HG02571 (cell line): ENCODE results near the gene STX16.

Experiments used
- ATAC-seq: cut with Tn5 transposase; IDR thresholded peaks from one replicate; pipeline ENCODE4 v1.9.1; 2021; ENCODE audit warnings: mild to moderate bottlenecking, moderate library complexity; ENCODE audit not compliant: unreplicated experiment

The STX16 gene

GRCh38 chr20:58709013-58709702 lies 58.1 kb downstream of the STX16 start:
- no peak for ATAC-seq

DNA sequence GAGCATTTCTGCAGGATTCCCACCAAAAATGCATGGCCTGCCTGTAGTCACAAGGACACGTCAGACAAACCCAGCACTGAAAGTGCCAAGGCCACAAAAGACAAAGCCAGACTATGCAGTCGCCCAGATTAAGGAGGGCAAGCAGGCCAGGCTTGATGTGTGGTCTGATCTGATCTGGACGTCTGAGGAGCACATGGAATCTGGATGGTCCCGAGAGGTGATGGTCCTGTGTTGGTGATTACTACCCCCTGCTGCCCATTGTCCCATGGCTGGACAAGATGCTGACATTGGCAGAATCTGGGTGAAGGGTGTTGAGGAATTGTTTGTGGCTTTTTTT lies 58.6 kb downstream of the STX16 start:
- ATAC-seq, result no peak

GRCh38 chr20:58710481-58711265 lies 59.6 kb downstream of the STX16 start:
- ATAC-seq, result no peak

DNA sequence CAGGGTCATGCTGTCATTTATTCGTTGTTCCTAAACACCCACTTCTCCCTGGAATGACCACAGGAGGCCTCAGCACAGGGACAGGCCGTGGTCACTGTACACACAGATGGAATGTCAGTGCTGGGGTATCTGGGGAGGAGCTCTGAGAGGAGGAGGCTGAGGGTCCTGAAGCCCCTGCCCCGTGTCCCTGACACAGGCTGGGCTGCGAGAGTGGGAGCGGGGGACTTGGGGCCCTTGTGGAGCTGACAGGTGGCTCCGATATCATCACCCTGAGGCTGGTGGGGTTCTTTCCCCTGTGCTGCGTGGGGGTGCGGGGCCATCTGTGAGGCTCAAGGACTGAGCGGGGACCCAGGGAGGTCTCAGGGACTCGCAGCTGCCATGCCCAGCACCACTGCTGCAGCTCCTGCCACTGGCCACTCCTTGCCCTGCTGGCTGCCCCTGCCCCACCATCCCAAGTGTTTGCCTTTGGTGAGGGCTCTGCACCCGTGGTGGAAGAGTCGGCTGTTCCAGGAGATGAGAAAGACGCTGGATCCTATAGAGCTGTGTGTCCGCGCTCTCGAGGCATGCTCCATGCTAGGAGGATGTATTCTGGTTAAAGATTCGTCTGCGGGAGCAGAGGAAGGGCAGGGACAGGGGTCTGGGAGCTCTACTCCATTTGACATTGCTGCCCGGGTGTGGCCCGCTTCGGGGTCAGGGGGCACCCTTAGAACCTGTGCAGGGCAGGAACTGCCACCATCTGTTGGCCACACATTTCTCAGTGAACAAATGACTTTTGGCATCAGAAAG lies 60.4 kb downstream of the STX16 start:
- ATAC-seq, result no peak

DNA sequence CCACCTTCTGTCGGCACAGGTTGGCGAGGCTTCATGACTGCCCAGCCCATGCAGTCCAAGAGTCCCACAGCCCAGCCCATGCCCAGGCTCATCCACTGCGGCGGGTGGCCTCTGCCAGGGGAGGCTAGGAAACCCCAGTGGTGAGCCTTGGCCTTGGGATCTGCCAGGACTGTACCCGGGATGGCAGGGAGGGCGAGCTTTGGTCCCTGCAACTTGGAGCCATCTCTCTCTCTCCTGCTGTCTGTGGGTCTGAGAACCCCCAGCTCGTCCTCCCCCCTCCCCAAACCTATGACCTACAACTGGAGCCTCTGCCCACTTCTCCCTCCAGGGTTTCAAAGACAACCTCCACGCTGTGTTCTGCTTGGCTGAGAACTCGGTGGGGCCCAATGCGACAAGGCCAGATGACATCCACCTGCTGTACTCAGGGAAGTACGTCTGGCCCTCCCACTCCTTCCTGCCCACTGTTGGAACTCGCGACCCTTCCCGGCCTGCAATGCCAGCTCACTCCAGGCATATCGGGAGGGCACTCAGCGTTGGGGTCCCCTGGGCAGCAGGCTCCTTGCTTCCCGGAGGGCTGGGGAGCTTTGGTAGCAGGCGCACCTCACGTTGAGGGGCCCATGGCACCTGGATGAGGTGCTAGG lies 61.2 kb downstream of the STX16 start:
- ATAC-seq, result no peak

GRCh38 chr20:58712806-58713731 lies 62.0 kb downstream of the STX16 start:
- ATAC-seq, result no peak

DNA sequence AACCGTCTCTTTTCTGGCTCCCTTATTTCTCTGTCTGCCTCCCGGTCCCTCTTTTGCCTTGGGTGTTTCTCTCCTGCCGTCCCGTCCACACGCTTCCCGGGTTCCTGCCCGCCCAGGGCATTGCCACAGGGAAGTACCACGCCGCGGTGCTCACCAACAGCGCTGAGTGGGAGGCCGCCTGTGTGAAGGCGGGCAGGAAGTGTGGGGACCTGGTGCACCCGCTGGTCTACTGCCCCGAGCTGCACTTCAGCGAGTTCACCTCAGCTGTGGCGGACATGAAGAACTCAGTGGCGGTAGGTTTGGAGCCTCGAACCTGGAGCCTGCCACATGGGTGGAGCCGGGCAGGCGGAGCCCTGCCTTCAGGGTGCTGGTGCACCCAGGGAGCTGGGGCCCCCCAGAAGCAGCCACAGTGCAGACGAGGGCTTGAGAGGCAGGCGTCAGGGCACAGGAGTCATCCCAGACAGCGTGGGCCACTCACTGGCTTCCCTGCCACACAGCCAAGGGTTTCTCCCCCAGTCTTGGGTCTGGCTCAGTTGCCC lies 62.8 kb downstream of the STX16 start:
- ATAC-seq, result no peak

GRCh38 chr20:58714340-58714922 lies 63.3 kb downstream of the STX16 start:
- no peak for ATAC-seq

- no peak for ATAC-seq
Observed at GRCh38 chr20:58714923-58715351, 63.9 kb downstream of the STX16 start.

GRCh38 chr20:58715391-58715800 lies 64.3 kb downstream of the STX16 start:
- ATAC-seq, result no peak

- no peak for ATAC-seq
Observed at GRCh38 chr20:58715801-58716475, 64.9 kb downstream of the STX16 start.

GRCh38 chr20:58716476-58717277 lies 65.6 kb downstream of the STX16 start:
- ATAC-seq, result no peak

DNA sequence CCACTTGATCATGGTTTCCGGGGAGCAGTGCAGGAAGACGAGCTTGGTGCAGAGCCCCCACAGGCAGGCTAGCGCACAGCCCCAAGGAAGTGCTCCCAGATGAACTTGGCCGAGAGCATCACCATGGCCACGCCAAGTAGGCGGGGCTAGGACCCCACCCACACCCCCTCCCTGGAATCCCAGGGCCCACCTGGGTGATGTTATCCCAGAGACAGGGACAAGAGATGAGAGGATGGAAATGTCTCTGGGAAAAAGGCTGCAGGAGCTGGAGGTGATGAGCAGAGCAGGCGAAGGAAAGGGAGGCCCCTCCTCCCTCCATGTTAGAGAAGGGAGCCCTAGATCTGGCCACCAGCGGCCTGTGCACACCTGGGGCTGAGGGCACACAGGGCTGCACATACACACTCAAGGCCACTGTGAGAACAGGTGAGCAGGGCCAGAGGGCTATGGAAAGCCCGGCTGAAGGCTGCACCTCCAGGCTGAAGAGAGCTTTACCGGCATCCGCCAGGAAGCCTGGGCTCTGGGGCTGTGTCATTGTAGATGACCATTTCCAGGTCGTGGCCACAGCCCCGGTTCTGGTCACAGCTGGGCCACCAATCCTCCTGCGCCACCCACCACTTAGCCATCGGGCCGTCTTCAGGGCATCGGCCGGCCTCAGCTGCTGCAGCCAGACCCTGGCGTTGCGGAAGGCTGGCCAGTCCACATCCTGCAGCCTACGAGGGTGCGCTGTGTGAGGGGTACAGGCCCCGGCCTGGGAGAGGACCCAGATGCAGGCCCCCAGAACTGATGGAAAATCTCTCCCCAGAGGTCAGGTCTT lies 66.4 kb downstream of the STX16 start:
- ATAC-seq, result no peak

DNA sequence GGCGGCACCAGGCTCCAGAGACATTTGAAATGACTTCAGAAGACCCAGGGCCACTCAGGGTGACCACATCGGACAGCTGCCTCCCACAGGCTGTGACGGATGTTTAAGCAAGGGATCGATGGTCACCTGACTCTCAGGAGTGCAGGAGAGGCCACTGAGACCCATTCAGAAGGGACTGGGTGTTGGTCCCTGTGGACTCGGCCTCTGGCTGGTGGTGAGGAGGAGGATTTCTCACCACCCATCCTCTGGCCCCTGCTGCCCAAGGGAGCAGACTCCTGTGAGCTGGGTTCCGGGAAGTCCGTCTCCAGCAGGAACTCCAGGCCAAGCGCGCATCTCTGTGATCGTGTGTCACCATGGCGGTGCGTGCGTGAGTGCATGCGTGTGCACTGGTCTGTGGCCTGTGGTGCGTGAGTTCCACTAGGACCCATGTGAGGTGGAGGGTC lies 67.1 kb downstream of the STX16 start:
- ATAC-seq, result no peak

GRCh38 chr20:58718729-58719128 lies 67.6 kb downstream of the STX16 start:
- ATAC-seq, result no peak

- ATAC-seq, result no peak
Observed at GRCh38 chr20:58719258-58719657, 68.2 kb downstream of the STX16 start.

- no peak for ATAC-seq
Observed at GRCh38 chr20:58719971-58720371, 68.9 kb downstream of the STX16 start.
